ENCODE measurements around the gene BBX. TPM values are rescaled to one million over a fixed set of nuclear protein-coding genes. Genes with fewer than 3 reads are reported as not detected.

Gene BBX
- total RNA-seq, 4 donors from 2014 or later, result 73.0 to 216 (median 106) TPM

- no peaks in the 10 kb centered on the region for H3K4me1 ChIP-seq
- 86 to 89% methylated on average over 5 of the region's 5 CpGs for WGBS, 2 donors
- TF ChIP-seq POLR2A (IDR thresholded peaks at IDR 0.05), result no peak
- TF ChIP-seq CTCF (IDR thresholded peaks at IDR 0.05), result no peak
- intact Hi-C loops (cut with DNase I), result no loop called here
- no peak overlapping the region for H3K4me3 ChIP-seq (replicated peaks in 1 of 3)
- no peaks in the 10 kb centered on the region for H3K36me3 ChIP-seq
- DNase-seq, result no peak
- H3K9me3 ChIP-seq, result no peaks in the 10 kb centered on the region
- no peak overlapping the region for H3K27ac ChIP-seq
- no peaks in the 10 kb centered on the region for H3K27me3 ChIP-seq
Measured at GRCh38 chr3:107668416-107668815, 145.7 kb downstream of the BBX start.

GRCh38 chr3:107668963-107669362, 146.2 kb downstream of the BBX start:
- H3K4me1 ChIP-seq, result no peaks in the 10 kb centered on the region
- intact Hi-C loops (cut with DNase I), result no loop called here
- WGBS, 2 donors, result 90% methylated on average over 3 of the region's 3 CpGs
- H3K4me3 ChIP-seq (replicated peaks in 1 of 3), result no peak overlapping the region
- TF ChIP-seq POLR2A (IDR thresholded peaks at IDR 0.05) (no peak), CTCF (IDR thresholded peaks at IDR 0.05) (no peak)
- H3K27ac ChIP-seq, result no peak overlapping the region
- H3K9me3 ChIP-seq, result no peaks in the 10 kb centered on the region
- no peaks in the 10 kb centered on the region for H3K36me3 ChIP-seq
- DNase-seq, result no peak
- H3K27me3 ChIP-seq, result no peaks in the 10 kb centered on the region

- no peaks in the 10 kb centered on the region for H3K36me3 ChIP-seq
- no peaks in the 10 kb centered on the region for H3K9me3 ChIP-seq
- no peak for DNase-seq
- H3K4me3 ChIP-seq (replicated peaks in 1 of 3), result no peak overlapping the region
- no peak for TF ChIP-seq CTCF (IDR thresholded peaks at IDR 0.05)
- no peak for TF ChIP-seq POLR2A (IDR thresholded peaks at IDR 0.05)
- H3K4me1 ChIP-seq, result no peaks in the 10 kb centered on the region
- 82 to 90% methylated on average over 1 of the region's 1 CpG for WGBS, 2 donors
- no peak overlapping the region for H3K27ac ChIP-seq
- intact Hi-C loops (cut with DNase I), result loop anchor here (10.0 kb wide), 1 partner anchor 75 kb away; no protein-coding TSS in a partner anchor
- H3K27me3 ChIP-seq, result no peaks in the 10 kb centered on the region
Measured at GRCh38 chr3:107669669-107670068, 146.9 kb downstream of the BBX start.

- H3K27me3 ChIP-seq, result no peaks in the 10 kb centered on the region
- no peaks in the 10 kb centered on the region for H3K36me3 ChIP-seq
- DNase-seq, result no peak
- no peak overlapping the region for H3K4me3 ChIP-seq (replicated peaks in 1 of 3)
- 93% methylated on average over 3 of the region's 3 CpGs for WGBS, 2 donors
- no peaks in the 10 kb centered on the region for H3K4me1 ChIP-seq
- TF ChIP-seq POLR2A (IDR thresholded peaks at IDR 0.05), result no peak
- no peak for TF ChIP-seq CTCF (IDR thresholded peaks at IDR 0.05)
- intact Hi-C loops (cut with DNase I), result loop anchor here (10.0 kb wide), 1 partner anchor 74 kb away; no protein-coding TSS in a partner anchor
- H3K27ac ChIP-seq, result no peak overlapping the region
- no peaks in the 10 kb centered on the region for H3K9me3 ChIP-seq
Measured at GRCh38 chr3:107670986-107671385, 148.2 kb downstream of the BBX start.

GRCh38 chr3:107674371-107674770, 151.6 kb downstream of the BBX start:
- no peak overlapping the region for H3K27ac ChIP-seq
- WGBS, 2 donors, result 71 to 89% methylated on average over 7 of the region's 7 CpGs
- DNase-seq, result peak; percentile 24 to 27
- intact Hi-C loops (cut with DNase I), result loop anchor here (10.0 kb wide), 1 partner anchor 70 kb away; no protein-coding TSS in a partner anchor
- H3K4me3 ChIP-seq (replicated peaks in 1 of 3), result no peak overlapping the region
- no peaks in the 10 kb centered on the region for H3K4me1 ChIP-seq
- H3K9me3 ChIP-seq, result no peaks in the 10 kb centered on the region
- H3K27me3 ChIP-seq, result no peaks in the 10 kb centered on the region
- H3K36me3 ChIP-seq, result no peaks in the 10 kb centered on the region
- TF ChIP-seq CTCF (IDR thresholded peaks at IDR 0.05), result no peak
- no peak for TF ChIP-seq POLR2A (IDR thresholded peaks at IDR 0.05)

Data from thyroid gland (tissue), 4 donors.